Activated CD8-positive, alpha-beta memory T cell treated with anti-CD3 and anti-CD28 coated beads, Interleukin-2, amount 50 U/mL, for 24 hours (primary cell): ENCODE results near the gene GALNTL6.
"Not testable (repeated sequence)": the region's sequence is repeated elsewhere in the genome, so short reads cannot be mapped to it uniquely, and the experiment has no call there.

Source experiments
- DNase-seq: peaks from one replicate; pipeline ENCODE4 v3.0.0-alpha.2; 2020; ENCODE audit errors: extremely low read depth

Gene GALNTL6

GRCh38 chr4:172379834-172380233 is 566.6 kb downstream of the GALNTL6 start:
- no peak for DNase-seq

GRCh38 chr4:172390331-172390730 is 577.1 kb downstream of the GALNTL6 start:
- DNase-seq: no peak

GRCh38 chr4:172392741-172393140 is 579.5 kb downstream of the GALNTL6 start:
- DNase-seq: no peak

GRCh38 chr4:172393220-172393619 is 580.0 kb downstream of the GALNTL6 start:
- no peak for DNase-seq

- DNase-seq: no peak
These were observed 591.5 kb downstream of the GALNTL6 start for GRCh38 chr4:172404676-172405075.

GRCh38 chr4:172410363-172410762 is 597.2 kb downstream of the GALNTL6 start:
- no peak for DNase-seq

- DNase-seq: no peak
These were observed 597.9 kb downstream of the GALNTL6 start for GRCh38 chr4:172411149-172411548.

- no peak for DNase-seq
These were observed 599.8 kb downstream of the GALNTL6 start for GRCh38 chr4:172412851-172413580.

- DNase-seq: not testable (repeated sequence)
These were observed 615.8 kb downstream of the GALNTL6 start for GRCh38 chr4:172428979-172429378.

GRCh38 chr4:172480471-172480870 is 667.3 kb downstream of the GALNTL6 start:
- no peak for DNase-seq

- DNase-seq: no peak
These were observed 668.8 kb downstream of the GALNTL6 start for GRCh38 chr4:172481802-172482508.

GRCh38 chr4:172485007-172485406 is 671.8 kb downstream of the GALNTL6 start:
- no peak for DNase-seq

- no peak for DNase-seq
These were observed 673.3 kb downstream of the GALNTL6 start for GRCh38 chr4:172486531-172486930.

- DNase-seq: no peak
These were observed 676.7 kb downstream of the GALNTL6 start for GRCh38 chr4:172489861-172490260.

- no peak for DNase-seq
These were observed 682.6 kb downstream of the GALNTL6 start for GRCh38 chr4:172495769-172496168.

GRCh38 chr4:172497321-172497720 is 684.1 kb downstream of the GALNTL6 start:
- no peak for DNase-seq

GRCh38 chr4:172514011-172514410 is 700.8 kb downstream of the GALNTL6 start:
- no peak for DNase-seq

- DNase-seq: no peak
These were observed 701.6 kb downstream of the GALNTL6 start for GRCh38 chr4:172514801-172515200.

- no peak for DNase-seq
These were observed 702.2 kb downstream of the GALNTL6 start for GRCh38 chr4:172515266-172515879.

- DNase-seq: no peak
These were observed 704.2 kb downstream of the GALNTL6 start for GRCh38 chr4:172517391-172517790.

GRCh38 chr4:172521248-172521647 is 708.0 kb downstream of the GALNTL6 start:
- no peak for DNase-seq

- DNase-seq: no peak
These were observed 708.5 kb downstream of the GALNTL6 start for GRCh38 chr4:172521680-172522079.

GRCh38 chr4:172543249-172543648 is 730.0 kb downstream of the GALNTL6 start:
- DNase-seq: no peak
